ENCODE results near the gene PTH2. TPM values are rescaled to one million over a fixed set of nuclear protein-coding genes. Genes with fewer than 3 reads are reported as not detected.

PTH2 gene
- total and polyA plus RNA-seq, 2 of the 8 experiments (the other 6 are each of a cell fraction or from before 2014, with no cell fraction given): not detected

DNA sequence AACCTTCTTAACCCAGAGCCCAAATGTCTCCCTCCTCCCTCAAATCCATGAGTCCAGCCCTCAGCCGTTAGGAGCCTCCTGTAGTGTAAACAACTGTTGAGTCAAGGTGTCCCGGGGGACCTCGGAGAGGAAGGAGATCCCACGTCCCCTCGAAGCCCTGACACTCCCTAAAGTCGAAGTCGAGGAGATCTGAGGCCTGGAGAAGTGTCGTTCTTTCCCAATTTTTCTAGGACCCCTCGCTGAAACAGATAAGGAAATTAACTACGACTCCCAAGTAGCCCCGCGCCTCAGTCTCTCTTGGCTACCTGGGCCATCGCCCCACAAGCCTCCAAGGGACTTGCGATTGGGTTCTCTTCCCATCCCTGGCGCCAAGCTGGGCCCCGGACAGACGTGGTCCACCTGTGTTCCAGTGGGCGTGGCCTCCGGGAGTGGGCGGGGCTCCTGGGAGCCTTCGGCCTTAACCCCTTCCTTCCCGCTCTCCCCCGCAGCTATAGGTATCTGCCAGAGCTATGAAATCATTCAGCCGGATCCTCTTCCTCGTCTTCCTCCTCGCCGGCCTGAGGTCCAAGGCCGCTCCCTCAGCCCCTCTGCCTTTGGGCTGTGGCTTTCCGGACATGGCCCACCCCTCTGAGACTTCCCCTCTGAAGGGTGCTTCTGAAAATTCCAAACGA lies 2.8 kb upstream of the PTH2 start (continued):
- no peak for TF ChIP-seq SIRT6 (IDR thresholded peaks at IDR 0.05; ENCODE audit: low read length)
- TF ChIP-seq MAFK (IDR thresholded peaks at IDR 0.05; ENCODE audit: low read depth, low read length): no peak
- TF ChIP-seq CHD7 (IDR thresholded peaks at IDR 0.05; ENCODE audit: insufficient replicate concordance, low read length): no peak
- no peak for TF ChIP-seq TAF7 (optimal IDR thresholded peaks at IDR 0.05; ENCODE audit: borderline replicate concordance, low read depth, low read length)
- TF ChIP-seq MAX (IDR thresholded peaks at IDR 0.05): peak; percentile 29; the same call in 1 of the 2 replicates
- peak; percentile 99 for TF ChIP-seq SP1 (IDR thresholded peaks at IDR 0.05; ENCODE audit: low read depth, low read length)
- TF ChIP-seq CHD1 (IDR thresholded peaks at IDR 0.05; ENCODE audit: low read depth, low read length): no peak
- no peak for TF ChIP-seq ZNF274 (IDR thresholded peaks at IDR 0.05; ENCODE audit: borderline replicate concordance, extremely low read depth, low read length)
- no peak for TF ChIP-seq SIX5 (IDR thresholded peaks at IDR 0.05; ENCODE audit: low read depth, low read length)
- no peak for TF ChIP-seq NRF1 (IDR thresholded peaks at IDR 0.05; ENCODE audit: low read depth, low read length)
- no peak for TF ChIP-seq KDM1A (IDR thresholded peaks at IDR 0.05; ENCODE audit: borderline replicate concordance, low read length)
